Effector memory CD8-positive, alpha-beta T cell (primary cell): ENCODE data around the gene CORIN.
"Not testable (repeated sequence)": the region's sequence is repeated elsewhere in the genome, so short reads cannot be mapped to it uniquely, and the experiment has no call there.

Experiments
- ATAC-seq: fragments of 150-1000 bp; cut with Tn5 transposase; replicated peaks from 2 replicates; pipeline ENCODE4 v1.10.0; 2021; ENCODE audit warnings: mild to moderate bottlenecking, moderate library complexity
- DNase-seq, 3 experiments: peaks; one replicate each; pipeline ENCODE4 v3.0.0; 2021
- H3K27ac Mint-ChIP-seq, 2 donors: one replicate each; pipeline ENCODE4 v1.8.0; 2022; ENCODE audit warnings: mild to moderate bottlenecking in 2 of 2, mixed read lengths in 2 of 2, moderate library complexity in 2 of 2
- H3K27me3 Mint-ChIP-seq, 2 donors: one replicate each; pipeline ENCODE4 v1.8.0; 2022; ENCODE audit warnings: mixed read lengths in 2 of 2
- H3K36me3 Mint-ChIP-seq: one replicate; pipeline ENCODE4 v1.8.0; 2022; ENCODE audit warnings: mild to moderate bottlenecking, moderate library complexity, mixed read lengths; ENCODE audit not compliant: insufficient read depth
- H3K4me1 Mint-ChIP-seq, 2 donors: one replicate each; pipeline ENCODE4 v1.8.0; 2022; ENCODE audit warnings: low read depth in 2 of 2, mixed read lengths in 2 of 2
- H3K4me3 Mint-ChIP-seq, 2 donors: one replicate each; pipeline ENCODE4 v1.8.0; 2022; ENCODE audit warnings: mild to moderate bottlenecking in 2 of 2, mixed read lengths in 2 of 2, moderate library complexity in 2 of 2
- H3K9me3 Mint-ChIP-seq, 2 donors: one replicate each; pipeline ENCODE4 v1.8.0; 2022; ENCODE audit warnings: mixed read lengths in 2 of 2

Gene CORIN

DNA sequence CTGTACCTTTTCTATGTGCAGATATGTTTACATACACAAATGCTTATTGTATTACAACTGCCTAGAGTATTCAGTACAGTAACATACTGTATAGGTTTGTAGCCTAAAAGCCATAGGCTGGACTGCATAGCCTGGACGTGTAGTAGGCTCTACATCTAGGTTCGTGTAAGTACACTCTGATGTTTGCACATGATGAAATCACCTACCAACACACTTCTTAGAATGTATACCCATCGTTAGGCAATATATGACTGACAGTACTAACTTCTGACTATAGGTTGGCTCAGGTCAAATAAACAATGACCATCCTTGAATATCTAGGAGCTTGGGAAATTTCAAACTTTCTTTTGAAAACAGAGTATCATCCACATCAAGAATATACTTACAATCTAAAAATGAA, 139.0 kb downstream of the CORIN start:
- Mint-ChIP-seq H3K4me3 (no peak overlapping the region), H3K27ac (no peak overlapping the region), H3K4me1 (no peaks in the 10 kb centered on the region), H3K9me3 (no peaks in the 10 kb centered on the region), H3K36me3 (no peaks in the 10 kb centered on the region), H3K27me3 (peaks cover 47 to 60% of the 10 kb centered on the region in 2 donors)
- ATAC-seq (no peak), DNase-seq (no peak)

DNA sequence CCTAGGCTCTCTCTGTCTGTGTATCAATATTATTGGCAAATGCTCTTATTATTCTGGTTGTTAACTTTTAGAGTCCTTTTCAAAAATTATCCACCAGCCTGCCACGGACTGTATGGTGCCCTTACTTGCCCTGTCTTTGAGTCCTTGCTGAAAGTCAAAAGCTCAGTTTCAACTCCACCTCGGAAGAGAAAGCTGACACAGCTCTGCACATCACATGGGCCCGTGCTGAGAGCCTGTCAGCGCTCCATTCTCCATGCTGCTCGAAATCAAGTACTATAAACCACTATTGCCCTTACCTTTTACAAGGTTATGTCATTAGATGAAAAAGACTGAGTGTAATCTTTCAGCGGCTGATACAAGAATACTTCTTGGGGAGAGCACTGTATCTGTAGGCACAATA, 141.0 kb downstream of the CORIN start:
- peaks cover 43 to 59% of the 10 kb centered on the region in 2 donors for H3K27me3 Mint-ChIP-seq
- no peak for DNase-seq
- H3K27ac Mint-ChIP-seq = no peak overlapping the region
- no peaks in the 10 kb centered on the region for H3K9me3 Mint-ChIP-seq
- no peaks in the 10 kb centered on the region for H3K36me3 Mint-ChIP-seq
- no peaks in the 10 kb centered on the region for H3K4me1 Mint-ChIP-seq
- no peak for ATAC-seq
- H3K4me3 Mint-ChIP-seq = no peak overlapping the region

GRCh38 chr4:47695260-47695659, 142.6 kb downstream of the CORIN start:
- H3K4me3 Mint-ChIP-seq = no peak overlapping the region
- DNase-seq (no peak), ATAC-seq (no peak)
- H3K36me3 Mint-ChIP-seq = no peaks in the 10 kb centered on the region
- H3K27ac Mint-ChIP-seq = no peak overlapping the region
- H3K4me1 Mint-ChIP-seq = no peaks in the 10 kb centered on the region
- H3K9me3 Mint-ChIP-seq = no peaks in the 10 kb centered on the region
- H3K27me3 Mint-ChIP-seq = peaks cover 32 to 57% of the 10 kb centered on the region in 2 donors

DNA sequence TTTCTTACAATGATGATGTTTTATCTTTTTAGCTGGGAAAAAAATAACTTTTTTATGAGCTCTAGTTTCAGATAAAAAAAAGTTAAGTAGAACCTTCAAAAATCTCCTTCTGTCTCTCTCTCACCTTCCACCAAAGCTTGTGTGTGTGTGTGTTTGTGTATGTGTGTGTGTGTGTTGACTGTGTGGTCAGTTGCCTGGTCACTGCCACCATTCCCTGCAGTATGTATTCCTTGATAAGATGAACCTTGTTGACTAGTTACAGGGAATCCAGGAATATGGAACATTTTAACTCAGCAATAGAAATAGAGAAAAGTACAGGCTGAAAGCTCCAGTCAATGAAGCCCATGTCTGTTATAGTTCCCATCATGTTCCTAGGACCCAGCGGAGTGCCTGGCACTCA, 143.5 kb downstream of the CORIN start:
- no peak overlapping the region for H3K4me3 Mint-ChIP-seq
- no peaks in the 10 kb centered on the region for H3K9me3 Mint-ChIP-seq
- no peak for ATAC-seq
- no peaks in the 10 kb centered on the region for H3K4me1 Mint-ChIP-seq
- H3K36me3 Mint-ChIP-seq = no peaks in the 10 kb centered on the region
- peaks cover 27 to 48% of the 10 kb centered on the region in 2 donors for H3K27me3 Mint-ChIP-seq
- no peak for DNase-seq
- H3K27ac Mint-ChIP-seq = no peak overlapping the region

- peaks cover 27 to 46% of the 10 kb centered on the region in 2 donors for H3K27me3 Mint-ChIP-seq
- H3K4me3 Mint-ChIP-seq = no peak overlapping the region
- ATAC-seq = no peak
- no peak for DNase-seq
- H3K4me1 Mint-ChIP-seq = no peaks in the 10 kb centered on the region
- H3K27ac Mint-ChIP-seq = no peak overlapping the region
- no peaks in the 10 kb centered on the region for H3K9me3 Mint-ChIP-seq
- no peaks in the 10 kb centered on the region for H3K36me3 Mint-ChIP-seq
These were observed 145.2 kb downstream of the CORIN start for GRCh38 chr4:47692691-47693090.

- H3K9me3 Mint-ChIP-seq, H3K4me1 Mint-ChIP-seq, H3K4me3 Mint-ChIP-seq, H3K27ac Mint-ChIP-seq, DNase-seq, H3K36me3 Mint-ChIP-seq, ATAC-seq: not testable (repeated sequence)
- H3K27me3 Mint-ChIP-seq = peaks cover 20 to 39% of the 10 kb centered on the region in 2 donors
These were observed 146.0 kb downstream of the CORIN start for GRCh38 chr4:47691757-47692383.

DNA sequence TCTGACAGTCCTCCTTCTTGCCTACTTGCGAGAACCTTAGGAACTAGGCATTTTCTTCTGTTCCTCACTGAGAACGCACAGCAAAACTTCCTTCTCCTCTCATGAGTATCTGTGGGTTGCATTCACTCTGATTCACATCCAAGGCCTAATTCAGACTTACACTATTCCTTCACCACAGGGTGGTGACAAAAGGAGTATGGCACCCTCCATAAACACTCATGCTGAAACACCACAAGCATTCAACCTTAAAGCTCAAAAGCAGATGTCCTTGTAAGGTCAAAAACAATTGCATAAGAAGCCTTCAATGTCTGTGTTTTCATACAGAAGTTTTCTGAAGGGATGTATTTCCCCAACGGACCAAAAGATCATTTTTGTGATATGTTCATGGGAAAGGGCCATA, 147.3 kb downstream of the CORIN start:
- Mint-ChIP-seq H3K4me1 (peaks cover 0 to 2% of the 10 kb centered on the region in 2 donors), H3K4me3 (no peak overlapping the region), H3K9me3 (no peaks in the 10 kb centered on the region), H3K27me3 (peaks cover 18 to 34% of the 10 kb centered on the region in 2 donors), H3K27ac (no peak overlapping the region), H3K36me3 (no peaks in the 10 kb centered on the region)
- ATAC-seq = no peak
- no peak for DNase-seq

- no peaks in the 10 kb centered on the region for H3K9me3 Mint-ChIP-seq
- no peak overlapping the region for H3K27ac Mint-ChIP-seq
- ATAC-seq (peak; percentile 71), DNase-seq (peak; percentile 45 to 62 (median 50))
- H3K4me1 Mint-ChIP-seq = peaks cover 0 to 2% of the 10 kb centered on the region in 2 donors
- no peak overlapping the region for H3K4me3 Mint-ChIP-seq
- H3K27me3 Mint-ChIP-seq = peaks cover 23 to 24% of the 10 kb centered on the region in 2 donors
- H3K36me3 Mint-ChIP-seq = no peaks in the 10 kb centered on the region
These were observed 151.5 kb downstream of the CORIN start for GRCh38 chr4:47686294-47686872.

DNA sequence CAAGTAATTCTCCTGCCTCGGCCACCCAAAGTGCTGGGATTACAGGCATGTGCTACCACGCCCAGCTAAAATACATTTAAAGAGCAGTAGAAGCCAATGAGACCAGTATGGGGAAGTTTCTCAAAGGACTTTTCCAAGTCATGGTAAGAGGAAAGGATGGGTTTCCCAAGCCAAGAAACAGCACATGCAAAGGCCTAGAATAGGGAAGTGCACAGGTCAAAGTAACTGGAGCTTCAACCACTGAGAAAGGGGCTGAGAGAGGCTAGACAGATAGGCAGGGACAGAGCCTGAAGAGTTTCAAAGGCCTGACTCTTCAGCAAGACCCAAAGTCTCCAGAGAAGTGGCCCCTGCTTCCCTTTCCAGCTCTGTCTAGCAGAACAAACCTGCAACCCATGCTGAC, 162.1 kb downstream of the CORIN start:
- H3K27me3 Mint-ChIP-seq = peaks cover 15 to 39% of the 10 kb centered on the region in 2 donors
- no peak overlapping the region for H3K4me3 Mint-ChIP-seq
- ATAC-seq = no peak
- H3K4me1 Mint-ChIP-seq = no peaks in the 10 kb centered on the region
- no peak overlapping the region for H3K27ac Mint-ChIP-seq
- no peak for DNase-seq
- no peaks in the 10 kb centered on the region for H3K36me3 Mint-ChIP-seq
- no peaks in the 10 kb centered on the region for H3K9me3 Mint-ChIP-seq

- Mint-ChIP-seq H3K27me3 (peaks cover 8 to 33% of the 10 kb centered on the region in 2 donors), H3K27ac (no peak overlapping the region), H3K9me3 (no peaks in the 10 kb centered on the region), H3K36me3 (no peaks in the 10 kb centered on the region), H3K4me1 (no peaks in the 10 kb centered on the region), H3K4me3 (no peak overlapping the region)
- no peak for ATAC-seq
- no peak for DNase-seq
These were observed 163.7 kb downstream of the CORIN start for GRCh38 chr4:47674144-47674543.

GRCh38 chr4:47672696-47673095, 165.2 kb downstream of the CORIN start:
- H3K36me3 Mint-ChIP-seq = no peaks in the 10 kb centered on the region
- ATAC-seq (no peak), DNase-seq (no peak)
- no peaks in the 10 kb centered on the region for H3K9me3 Mint-ChIP-seq
- no peak overlapping the region for H3K27ac Mint-ChIP-seq
- no peak overlapping the region for H3K4me3 Mint-ChIP-seq
- no peaks in the 10 kb centered on the region for H3K4me1 Mint-ChIP-seq
- peaks cover 14 to 33% of the 10 kb centered on the region in 2 donors for H3K27me3 Mint-ChIP-seq

DNA sequence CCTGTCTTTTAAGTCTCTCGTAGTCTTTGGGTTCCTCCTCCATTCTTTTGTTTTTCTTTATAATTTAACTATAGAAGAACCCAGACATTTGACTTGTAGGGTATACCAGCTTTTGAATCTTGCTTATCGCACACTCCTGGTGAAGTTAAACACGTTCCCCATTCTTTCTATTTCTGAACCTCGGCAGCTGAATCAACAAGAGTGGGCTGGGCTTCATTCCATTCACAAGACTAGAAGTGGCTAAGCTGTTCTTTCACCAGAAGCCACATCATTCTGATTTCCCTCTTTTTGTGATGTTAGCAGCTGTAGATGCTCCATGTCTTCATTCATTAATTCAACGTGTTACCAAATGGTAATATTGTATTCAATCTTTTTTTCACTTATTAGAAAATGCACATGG, 167.9 kb downstream of the CORIN start:
- peaks cover 26 to 42% of the 10 kb centered on the region in 2 donors for H3K27me3 Mint-ChIP-seq
- H3K4me1 Mint-ChIP-seq = no peaks in the 10 kb centered on the region
- H3K36me3 Mint-ChIP-seq = no peaks in the 10 kb centered on the region
- ATAC-seq (no peak), DNase-seq (no peak)
- no peaks in the 10 kb centered on the region for H3K9me3 Mint-ChIP-seq
- H3K4me3 Mint-ChIP-seq = no peak overlapping the region
- no peak overlapping the region for H3K27ac Mint-ChIP-seq

DNA sequence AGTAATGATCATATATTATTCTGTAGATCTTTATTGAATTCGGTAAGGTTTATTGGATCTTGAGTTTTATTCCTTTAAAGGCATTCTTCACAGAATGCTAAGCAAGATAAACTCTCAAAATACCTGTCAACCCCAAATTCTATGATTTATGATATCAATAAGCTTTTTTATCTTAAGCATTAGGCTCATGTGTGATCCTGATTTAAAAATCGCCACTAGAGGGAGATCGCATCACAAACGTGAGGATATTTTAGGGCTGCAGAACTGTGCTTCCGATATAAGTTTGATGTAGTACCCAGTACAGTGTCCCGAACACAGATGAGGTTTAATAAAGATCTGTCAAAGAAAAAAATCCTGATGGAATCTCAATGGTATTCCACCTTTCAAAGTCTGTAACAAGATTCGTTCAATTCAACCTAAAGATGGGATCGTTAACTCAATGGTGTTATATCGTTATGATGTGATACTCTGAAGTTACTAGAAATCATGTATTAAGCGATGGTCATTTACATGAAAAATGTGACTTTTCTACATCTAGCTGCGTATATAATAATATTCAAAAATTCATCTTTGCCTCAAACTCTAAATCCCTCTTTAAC, 169.0 kb downstream of the CORIN start:
- peaks cover 26 to 34% of the 10 kb centered on the region in 2 donors for H3K27me3 Mint-ChIP-seq
- no peak overlapping the region for H3K4me3 Mint-ChIP-seq
- no peak overlapping the region for H3K27ac Mint-ChIP-seq
- peak; percentile 2 to 11 (median 3) for DNase-seq
- H3K4me1 Mint-ChIP-seq = no peaks in the 10 kb centered on the region
- no peaks in the 10 kb centered on the region for H3K36me3 Mint-ChIP-seq
- peak; percentile 56 for ATAC-seq
- H3K9me3 Mint-ChIP-seq = no peaks in the 10 kb centered on the region

- H3K27me3 Mint-ChIP-seq = peaks cover 26 to 29% of the 10 kb centered on the region in 2 donors
- no peak overlapping the region for H3K4me3 Mint-ChIP-seq
- H3K36me3 Mint-ChIP-seq = no peaks in the 10 kb centered on the region
- H3K27ac Mint-ChIP-seq = no peak overlapping the region
- ATAC-seq (no peak), DNase-seq (no peak)
- H3K9me3 Mint-ChIP-seq = no peaks in the 10 kb centered on the region
- no peaks in the 10 kb centered on the region for H3K4me1 Mint-ChIP-seq
These were observed 169.6 kb downstream of the CORIN start for GRCh38 chr4:47668256-47668655.
